K562 (cell line): ENCODE measurements around the gene MACROD2. TPM values are rescaled to one million over a fixed set of nuclear protein-coding genes. Genes with fewer than 3 reads are reported as not detected.

Source experiments
- ATAC-seq: fragments of 200-7000 bp; cut with Tn5 transposase; 3 replicates; pipeline ENCODE4 v1.9.1; 2020; ENCODE audit warnings: moderate library complexity
- BruUV-seq: library from RNA; stranded (reverse); fragments of 400-500 nt; replicated peaks from 2 replicates; lab custom pipeline; 2021; lab: Mats Ljungman, UMichigan
- CTCF ChIA-PET: fragments of 300-600 bp; formaldehyde crosslinking; extraction: SDS; loops from one replicate; lab custom pipeline; 2021; ENCODE audit warnings: low intra/inter-chr PET ratio; lab: Yijun Ruan, JAX
- POLR2A ChIA-PET: fragments of 300-600, 350-650 bp; sonication (Branson Sonifier 250); formaldehyde crosslinking; extraction: SDS; loops from one replicate; lab custom pipeline; 2021; ENCODE audit warnings: antibody characterized with exemption, inconsistent platforms; lab: Yijun Ruan, JAX
- DNase-seq, 4 experiments: peaks; one replicate each; pipeline versions ENCODE4 v3.0.0 to v3.0.0-alpha.2; 2011 to 2018; ENCODE audit warnings: low spot score in 3 of 4, mixed read lengths in 3 of 4; ENCODE audit errors: extremely low read depth in 1 of 4
- FAIRE-seq: peaks from 2 replicates; lab custom pipeline; 2011; peaks lifted over from hg19 to GRCh38; lab: Jason Lieb, UNC
- H2AFZ ChIP-seq: 2 replicates; pipeline ENCODE4 v1.6.0; 2011; ENCODE audit warnings: low read depth, low read length, control low read depth, inconsistent platforms
- H3K27ac ChIP-seq: fragments of 200-600 bp; 3 replicates; pipeline ENCODE4 v1.8.0; 2011; ENCODE audit warnings: low read depth, mild to moderate bottlenecking, control low read depth, inconsistent platforms, low read length, moderate library complexity, mixed read lengths; ENCODE audit errors: extremely low read depth
- H3K27me3 ChIP-seq, 2 experiments: fragments of 300-600 bp in 1 of 2; 2 replicates in 1 of 2; 3 replicates in 1 of 2; pipeline versions ENCODE4 v1.6.0 to v1.8.0; 2011; ENCODE audit warnings: inconsistent platforms in 2 of 2, low read length in 2 of 2, mild to moderate bottlenecking in 1 of 2, mixed read lengths in 1 of 2, moderate library complexity in 1 of 2; ENCODE audit not compliant: control insufficient read depth in 2 of 2, insufficient read depth in 2 of 2
- H3K36me3 ChIP-seq: fragments of 300-600 bp; 3 replicates; pipeline ENCODE4 v1.8.0; 2011; ENCODE audit warnings: mild to moderate bottlenecking, low read length, inconsistent platforms; ENCODE audit not compliant: control insufficient read depth, insufficient read depth
- H3K4me1 ChIP-seq, 2 experiments: fragments of 200-600 bp in 1 of 2; replicated peaks in 1 of 2; 2 replicates in 1 of 2; 3 replicates in 1 of 2; pipeline versions ENCODE4 v1.5.1 to v1.8.0; 2011; ENCODE audit warnings: inconsistent platforms in 2 of 2, low read length in 2 of 2, mild to moderate bottlenecking in 1 of 2, mixed read lengths in 1 of 2, moderate library complexity in 1 of 2; ENCODE audit not compliant: control insufficient read depth in 2 of 2, insufficient read depth in 2 of 2
- H3K4me2 ChIP-seq: 2 replicates; pipeline ENCODE4 v1.6.1; 2011; ENCODE audit warnings: low read length, control low read depth, inconsistent platforms, mixed read lengths; ENCODE audit not compliant: insufficient read depth
- H3K4me3 ChIP-seq: fragments of 200-600 bp; sonication (generic), shearing (Covaris generic); 2 replicates; pipeline ENCODE4 v1.5.1; 2016; ENCODE audit warnings: control low read depth, inconsistent platforms
- H3K79me2 ChIP-seq: fragments of 200-600 bp; 3 replicates; pipeline ENCODE4 v1.8.0; 2011; ENCODE audit warnings: low read length, inconsistent platforms; ENCODE audit not compliant: control insufficient read depth, insufficient read depth
- H3K9ac ChIP-seq, 2 experiments: 2 replicates each; pipeline versions ENCODE4 v1.6.0 to v1.6.1; 2011; ENCODE audit warnings: low read depth in 2 of 2, low read length in 2 of 2, control low read depth in 1 of 2, inconsistent platforms in 1 of 2, mild to moderate bottlenecking in 1 of 2, mixed read lengths in 1 of 2; ENCODE audit not compliant: insufficient read depth in 1 of 2
- H3K9me1 ChIP-seq: one replicate; pipeline ENCODE4 v1.6.0; 2011; ENCODE audit warnings: inconsistent platforms, mild to moderate bottlenecking, low read length, moderate library complexity; ENCODE audit not compliant: control insufficient read depth, insufficient read depth
- H3K9me3 ChIP-seq: replicated peaks from 2 replicates; pipeline ENCODE4 v1.5.1; 2011; ENCODE audit warnings: low read depth, low read length, inconsistent platforms; ENCODE audit not compliant: control insufficient read depth, insufficient read depth
- H4K20me1 ChIP-seq: replicated peaks from 2 replicates; pipeline ENCODE4 v1.6.1; 2011; ENCODE audit warnings: low read length, inconsistent platforms, mixed read lengths; ENCODE audit not compliant: control insufficient read depth, insufficient read depth
- BRCA1 ChIP-seq, 2 experiments: fragments of 450-650 bp in 1 of 2; sonication (generic) in 1 of 2; formaldehyde crosslinking in 1 of 2; IDR thresholded peaks; 2 replicates each; pipeline versions ENCODE4 v1.5.0 to v1.6.1; 2017 to 2020; ENCODE audit warnings: mild to moderate bottlenecking in 1 of 2, missing genetic modification reagents in 1 of 2
- EHMT2 ChIP-seq: fragments of 450-650 bp; IDR thresholded peaks from 2 replicates; pipeline ENCODE4 v1.6.1; 2018; ENCODE audit warnings: antibody characterized with exemption
- ESRRB ChIP-seq: fragments of 250-450 bp; sonication (Bioruptor Pico); IDR thresholded peaks from 2 replicates; pipeline ENCODE4 v1.5.0; 2020; ENCODE audit warnings: mild to moderate bottlenecking, moderate library complexity, borderline replicate concordance
- GATA2 ChIP-seq: sonication (generic); formaldehyde crosslinking; IDR thresholded peaks from 2 replicates; pipeline ENCODE4 v1.4.0; 2020; ENCODE audit warnings: mild to moderate bottlenecking, missing genetic modification reagents
- GTF2E2 ChIP-seq: fragments of 200-800 bp; sonication (Bioruptor generic); IDR thresholded peaks from 2 replicates; pipeline ENCODE4 v1.6.1; 2016; ENCODE audit warnings: missing genetic modification characterization, missing compliant biosample characterization
- HES1 ChIP-seq: fragments of 450-650 bp; IDR thresholded peaks from 2 replicates; pipeline ENCODE4 v1.6.1; 2016; ENCODE audit warnings: low read depth, mild to moderate bottlenecking, moderate library complexity
- NR4A1 ChIP-seq, 2 experiments: fragments of 250-450 bp in 1 of 2; fragments of 450-650 bp in 1 of 2; sonication (Bioruptor Pico) in 1 of 2; IDR thresholded peaks; 2 replicates each; pipeline versions ENCODE4 v1.4.0 to v1.6.1; 2016 to 2020; ENCODE audit warnings: mild to moderate bottlenecking in 2 of 2, missing compliant biosample characterization in 1 of 2, missing genetic modification characterization in 1 of 2, moderate library complexity in 1 of 2
- PRMT5 ChIP-seq: sonication (generic); formaldehyde crosslinking; IDR thresholded peaks from 2 replicates; pipeline ENCODE4 v1.5.0; 2020; ENCODE audit warnings: missing genetic modification reagents
- SMAD2 ChIP-seq: fragments of 150-350 bp; IDR thresholded peaks from 2 replicates; pipeline ENCODE4 v1.6.1; 2014; ENCODE audit warnings: low read depth, mild to moderate bottlenecking, low read length
- TAF7 ChIP-seq: fragments of 450-650 bp; IDR thresholded peaks from 2 replicates; pipeline ENCODE4 v1.6.1; 2016; ENCODE audit warnings: missing genetic modification characterization, missing compliant biosample characterization
- USF2 ChIP-seq: sonication (generic); formaldehyde crosslinking; IDR thresholded peaks from 2 replicates; pipeline ENCODE4 v1.5.0; 2020; ENCODE audit warnings: missing genetic modification reagents
- XRCC3 ChIP-seq: fragments of 450-650 bp; IDR thresholded peaks from 2 replicates; pipeline ENCODE4 v1.6.1; 2017; ENCODE audit warnings: mild to moderate bottlenecking, moderate library complexity
- WGBS: fragments of 100-300 bp; shearing (Covaris generic); methylation state at CpG from one replicate; pipeline ENCODE4 v1.1.6; 2016; ENCODE audit warnings: low coverage, mixed read lengths; ENCODE audit not compliant: insufficient coverage; ENCODE audit errors: missing lambda C conversion rate; 5-methylcytosine and 5-hydroxymethylcytosine counted together
- in situ Hi-C: fragments of 300-500 bp; cut with MboI; formaldehyde crosslinking; loops from 4 replicates; pipeline ENCODE4 v1.15.0; 2018; ENCODE audit warnings: inconsistent platforms, mixed read lengths
- intact Hi-C: fragments of 100-400 bp; cut with micrococcal nuclease; formaldehyde crosslinking; loops from 2 replicates; pipeline ENCODE4 v1.14.2; 2022
- polyA plus RNA-seq, 8 experiments: library from polyadenylated mRNA; depleted of rRNA in 4 of 8; stranded (reverse) in 5 of 8; unstranded in 3 of 8; fragments of >200 nt; fragmentation: Nextera tagmentation in 2 of 8; fragmentation: Illumina TruSeq in 1 of 8; extraction: Ambion mirVana in 2 of 8; extraction: Trizol in 1 of 8; gene quantifications; 2 replicates each; pipeline versions ENCODE4 v1.2.1 to v1.2.3, GENCODE V29; 2011 to 2014; ENCODE audit warnings: inconsistent platforms in 1 of 8, missing spikeins in 1 of 8
- total RNA-seq, 7 experiments: library from RNA; depleted of rRNA in 6 of 7; stranded (reverse); fragments of >200 nt in 6 of 7; fragmentation: Illumina TruSeq in 2 of 7; extraction: Trizol in 2 of 7; gene quantifications; 2 replicates each; pipeline versions ENCODE4 v1.2.1 to v1.2.3, GENCODE V29; 2011 to 2021; ENCODE audit warnings: low replicate concordance in 1 of 7

Gene MACROD2
- total and polyA plus RNA-seq, 9 of the 15 experiments (the other 6 are each of a cell fraction or from before 2014, with no cell fraction given): not detected

- intact Hi-C loops (no loop called here), in situ Hi-C loops (no loop called here)
- no peak overlapping the region for H2AFZ ChIP-seq
- no peaks in the 10 kb centered on the region for H3K27me3 ChIP-seq
- DNase-seq (no peak), ATAC-seq (no peak)
- H3K9ac ChIP-seq: no peak overlapping the region
- WGBS: 0% methylated on average over 2 of the region's 2 CpGs
- no peak overlapping the region for H3K4me3 ChIP-seq
- H3K4me1 ChIP-seq: no peaks in the 10 kb centered on the region
- no peak overlapping the region for H3K27ac ChIP-seq
- H3K9me3 ChIP-seq: no peaks in the 10 kb centered on the region
- no peaks in the 10 kb centered on the region for H3K9me1 ChIP-seq
- POLR2A ChIA-PET: no interaction called here
- TF ChIP-seq GATA2 (CRISPR knock-in tag): no peak
- TF ChIP-seq, all 486 proteins: peak for 0
- Histone ChIP-seq H4K20me1 (no peaks in the 10 kb centered on the region), H3K79me2 (no peaks in the 10 kb centered on the region), H3K4me2 (no peak overlapping the region), H3K36me3 (no peaks in the 10 kb centered on the region)
- no peak for FAIRE-seq
- CTCF ChIA-PET: no interaction called here
- no TSS peak for BruUV-seq
These were observed 1228.9 kb downstream of the MACROD2 start for GRCh38 chr20:15224199-15224598.

- ATAC-seq: no peak
- Histone ChIP-seq H3K27ac (no peak overlapping the region), H3K4me2 (no peak overlapping the region), H3K79me2 (no peaks in the 10 kb centered on the region), H3K9me1 (no peaks in the 10 kb centered on the region), H3K27me3 (no peaks in the 10 kb centered on the region), H2AFZ (no peak overlapping the region), H3K4me1 (no peaks in the 10 kb centered on the region), H4K20me1 (no peaks in the 10 kb centered on the region), H3K9me3 (no peaks in the 10 kb centered on the region), H3K9ac (no peak overlapping the region), H3K4me3 (no peak overlapping the region), H3K36me3 (no peaks in the 10 kb centered on the region)
- in situ Hi-C loops (no loop called here), intact Hi-C loops (no loop called here)
- CTCF ChIA-PET: no interaction called here
- no peak for DNase-seq
- no TSS peak for BruUV-seq
- no peak for FAIRE-seq
- TF ChIP-seq XRCC3: no peak
- TF ChIP-seq PRMT5 (CRISPR knock-in tag): no peak
- TF ChIP-seq ESRRB: no peak
- TF ChIP-seq USF2 (CRISPR knock-in tag): no peak
- TF ChIP-seq BRCA1 (IDR thresholded peaks at IDR 0.05): no peak
- TF ChIP-seq BRCA1 (CRISPR knock-in tag; IDR thresholded peaks at IDR 0.05): no peak
- no peak for TF ChIP-seq NR4A1 (CRISPR knock-in tag; IDR thresholded peaks at IDR 0.05)
- TF ChIP-seq NR4A1 (tag; IDR thresholded peaks at IDR 0.05): no peak
- TF ChIP-seq TAF7 (tag): no peak
- TF ChIP-seq HES1: no peak
- TF ChIP-seq SMAD2: no peak
- no peak for TF ChIP-seq GTF2E2 (tag)
- no peak for TF ChIP-seq EHMT2
- POLR2A ChIA-PET: no interaction called here
- whole genome bisulfite sequencing: 0% methylated on average over 1 of the region's 3 CpGs
These were observed 1231.8 kb downstream of the MACROD2 start for GRCh38 chr20:15227102-15227501.
